HG02610 (cell line): ENCODE data around the gene SAMD15.
"Not testable (repeated sequence)": the region's sequence is repeated elsewhere in the genome, so short reads cannot be mapped to it uniquely, and the experiment has no call there.

Experiments used
- ATAC-seq: cut with Tn5 transposase; IDR thresholded peaks from one replicate; pipeline ENCODE4 v1.9.1; 2021; ENCODE audit warnings: mild to moderate bottlenecking, moderate library complexity; ENCODE audit not compliant: unreplicated experiment

Gene SAMD15

GRCh38 chr14:77375164-77375950, 1.8 kb upstream of the SAMD15 start:
- no peak for ATAC-seq

- ATAC-seq = no peak
Observed at GRCh38 chr14:77375973-77376770, 1.0 kb upstream of the SAMD15 start.

GRCh38 chr14:77377502-77377844, 294 bp downstream of the SAMD15 start:
- no peak for ATAC-seq

- ATAC-seq = no peak
Observed at GRCh38 chr14:77378701-77379100, 1.5 kb downstream of the SAMD15 start.

GRCh38 chr14:77390188-77390587, 13.0 kb downstream of the SAMD15 start:
- ATAC-seq = no peak

GRCh38 chr14:77400216-77400615, 23.0 kb downstream of the SAMD15 start:
- ATAC-seq = no peak

- no peak for ATAC-seq
Observed at GRCh38 chr14:77403768-77404167, 26.6 kb downstream of the SAMD15 start.

- no peak for ATAC-seq
Observed at GRCh38 chr14:77406086-77406485, 28.9 kb downstream of the SAMD15 start.

GRCh38 chr14:77406718-77407117, 29.5 kb downstream of the SAMD15 start:
- ATAC-seq = no peak

- no peak for ATAC-seq
Observed at GRCh38 chr14:77407158-77407557, 30.0 kb downstream of the SAMD15 start.

- no peak for ATAC-seq
Observed at GRCh38 chr14:77409131-77409533, 32.0 kb downstream of the SAMD15 start.

GRCh38 chr14:77415403-77416030, 38.3 kb downstream of the SAMD15 start:
- not testable (repeated sequence) for ATAC-seq

GRCh38 chr14:77416098-77416497, 38.9 kb downstream of the SAMD15 start:
- ATAC-seq = not testable (repeated sequence)

- ATAC-seq = no peak
Observed at GRCh38 chr14:77416836-77417235, 39.7 kb downstream of the SAMD15 start.

GRCh38 chr14:77421201-77421600, 44.0 kb downstream of the SAMD15 start:
- no peak for ATAC-seq

GRCh38 chr14:77423423-77423822, 46.2 kb downstream of the SAMD15 start, which contains the start of gene NOXRED1:
Gene NOXRED1, minus strand, starts transcription at chr14:77423523. Its CDS starts 634 bp downstream, at chr14:77422889.
- no peak for ATAC-seq

- ATAC-seq = no peak
Observed at GRCh38 chr14:77424862-77425261, 47.7 kb downstream of the SAMD15 start.

- no peak for ATAC-seq
Observed at GRCh38 chr14:77426396-77426795, 49.2 kb downstream of the SAMD15 start.

- ATAC-seq = no peak
Observed at GRCh38 chr14:77436042-77436441, 58.9 kb downstream of the SAMD15 start.

- no peak for ATAC-seq
Observed at GRCh38 chr14:77438596-77438995, 61.4 kb downstream of the SAMD15 start.

GRCh38 chr14:77439861-77440260, 62.7 kb downstream of the SAMD15 start:
- no peak for ATAC-seq
